Breast epithelium (tissue), 3 donors: ENCODE data around the gene IFNA7.

Source experiments
- POLR2A ChIP-seq: fragments of 450-650 bp; IDR thresholded peaks from one replicate; pipeline ENCODE4 v1.6.1; 2016; ENCODE audit warnings: antibody characterized with exemption, mild to moderate bottlenecking, moderate library complexity
- POLR2AphosphoS5 ChIP-seq, 3 donors: sonication (generic); formaldehyde crosslinking; IDR thresholded peaks; one replicate each; pipeline ENCODE4 v1.6.1; 2017; ENCODE audit warnings: antibody characterized with exemption in 3 of 3
- TF ChIP-seq, protein P1 (sequence below), 3 donors: fragments of 450-650 bp; IDR thresholded peaks; one replicate each; pipeline ENCODE4 v1.5.1; 2016 to 2017; ENCODE audit warnings: antibody characterized with exemption in 3 of 3, mild to moderate bottlenecking in 3 of 3, moderate library complexity in 3 of 3

DNA sequence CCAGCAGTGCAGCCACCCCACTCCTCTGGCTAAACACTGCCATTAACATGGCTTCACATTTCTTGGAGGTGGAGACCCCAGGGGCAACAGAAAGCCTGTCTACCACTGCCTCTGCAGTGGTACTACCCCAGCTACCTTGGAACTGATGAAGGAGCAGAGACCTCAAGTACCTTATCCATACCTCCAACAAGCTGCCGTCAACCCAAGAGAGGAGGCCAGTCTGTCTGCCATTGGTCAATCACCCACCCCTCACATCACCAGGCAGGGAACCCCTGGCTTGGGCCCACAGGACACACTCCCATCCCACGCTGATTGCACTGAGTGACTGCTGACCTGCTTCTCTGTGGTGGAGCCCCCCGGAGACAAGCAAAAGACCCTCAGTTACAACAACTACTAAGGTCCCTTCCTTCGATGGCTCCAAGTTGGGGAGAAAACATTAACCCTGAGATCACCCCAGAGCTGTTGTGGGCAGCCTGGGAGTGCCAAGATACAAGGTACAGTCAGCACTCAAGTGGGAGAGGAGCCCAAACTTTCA lies 32.2 kb upstream of the IFNA7 start:
- TF ChIP-seq POLR2AphosphoS5 (IDR thresholded peaks at IDR 0.05) = no peak
- TF ChIP-seq, protein P1, sequence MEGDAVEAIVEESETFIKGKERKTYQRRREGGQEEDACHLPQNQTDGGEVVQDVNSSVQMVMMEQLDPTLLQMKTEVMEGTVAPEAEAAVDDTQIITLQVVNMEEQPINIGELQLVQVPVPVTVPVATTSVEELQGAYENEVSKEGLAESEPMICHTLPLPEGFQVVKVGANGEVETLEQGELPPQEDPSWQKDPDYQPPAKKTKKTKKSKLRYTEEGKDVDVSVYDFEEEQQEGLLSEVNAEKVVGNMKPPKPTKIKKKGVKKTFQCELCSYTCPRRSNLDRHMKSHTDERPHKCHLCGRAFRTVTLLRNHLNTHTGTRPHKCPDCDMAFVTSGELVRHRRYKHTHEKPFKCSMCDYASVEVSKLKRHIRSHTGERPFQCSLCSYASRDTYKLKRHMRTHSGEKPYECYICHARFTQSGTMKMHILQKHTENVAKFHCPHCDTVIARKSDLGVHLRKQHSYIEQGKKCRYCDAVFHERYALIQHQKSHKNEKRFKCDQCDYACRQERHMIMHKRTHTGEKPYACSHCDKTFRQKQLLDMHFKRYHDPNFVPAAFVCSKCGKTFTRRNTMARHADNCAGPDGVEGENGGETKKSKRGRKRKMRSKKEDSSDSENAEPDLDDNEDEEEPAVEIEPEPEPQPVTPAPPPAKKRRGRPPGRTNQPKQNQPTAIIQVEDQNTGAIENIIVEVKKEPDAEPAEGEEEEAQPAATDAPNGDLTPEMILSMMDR (IDR thresholded peaks at IDR 0.05) = no peak
- TF ChIP-seq POLR2A = no peak
